SK-N-SH (cell line): ENCODE data around the gene SRF. TPM values are rescaled to one million over a fixed set of nuclear protein-coding genes. Genes with fewer than 3 reads are reported as not detected.

ENCODE experiments used
- CTCF ChIA-PET: fragments of 300-600, 350-600 bp; formaldehyde crosslinking; extraction: SDS; loops from one replicate; lab custom pipeline; 2021; lab: Yijun Ruan, JAX
- POLR2A ChIA-PET: fragments of 350-600 bp; sonication (Branson Sonifier 250); formaldehyde crosslinking; extraction: SDS; loops from one replicate; lab custom pipeline; 2020; ENCODE audit warnings: antibody characterized with exemption, inconsistent platforms; lab: Yijun Ruan, JAX
- DNase-seq: peaks from one replicate; pipeline ENCODE4 v3.0.0; 2012
- H2AFZ ChIP-seq: fragments of 200-600 bp; sonication (generic); 2 replicates; pipeline ENCODE4 v1.8.1; 2016; ENCODE audit warnings: antibody characterized with exemption, mild to moderate bottlenecking, low read depth
- H3F3A ChIP-seq: fragments of 200-600 bp; sonication (generic); replicated peaks from 2 replicates; pipeline ENCODE3; 2016; ENCODE audit warnings: antibody characterized with exemption, mild to moderate bottlenecking; ENCODE audit not compliant: insufficient read depth
- H3K27ac ChIP-seq, 2 experiments: fragments of 200-500 bp in 1 of 2; fragments of 200-600 bp in 1 of 2; sonication (Bioruptor generic) in 1 of 2; sonication (generic), shearing (Covaris generic) in 1 of 2; 2 replicates each; pipeline versions ENCODE4 v1.5.1 to v1.6.1; 2014 to 2016; ENCODE audit warnings: low read depth in 2 of 2, inconsistent platforms in 1 of 2, low read length in 1 of 2, mild to moderate bottlenecking in 1 of 2, mixed read lengths in 1 of 2
- H3K27me3 ChIP-seq: fragments of 200-600 bp; sonication (generic), shearing (Covaris generic); 2 replicates; pipeline ENCODE4 v1.6.1; 2016; ENCODE audit warnings: mixed run types; ENCODE audit not compliant: insufficient read depth
- H3K36me3 ChIP-seq, 2 experiments: fragments of 200-500 bp in 1 of 2; fragments of 200-600 bp in 1 of 2; sonication (Bioruptor generic) in 1 of 2; sonication (generic) in 1 of 2; replicated peaks in 1 of 2; 2 replicates each; pipeline versions ENCODE3 to v1.5.1; 2014 to 2016; ENCODE audit warnings: low read length in 1 of 2, mild to moderate bottlenecking in 1 of 2; ENCODE audit not compliant: insufficient read depth in 2 of 2, control insufficient read depth in 1 of 2
- H3K4me1 ChIP-seq, 2 experiments: fragments of 200-500 bp in 1 of 2; fragments of 200-600 bp in 1 of 2; sonication (Bioruptor generic) in 1 of 2; sonication (generic), shearing (Covaris generic) in 1 of 2; 2 replicates each; pipeline versions ENCODE4 v1.5.1 to v1.6.1; 2014 to 2016; ENCODE audit warnings: low read depth in 1 of 2, low read length in 1 of 2, mixed run types in 1 of 2; ENCODE audit not compliant: insufficient read depth in 2 of 2, control insufficient read depth in 1 of 2
- H3K4me2 ChIP-seq: fragments of 200-600 bp; sonication (generic), shearing (Covaris generic); 2 replicates; pipeline ENCODE4 v1.6.1; 2017; ENCODE audit warnings: mixed run types
- H3K4me3 ChIP-seq, 2 experiments: fragments of 200-500 bp in 1 of 2; fragments of 200-600 bp in 1 of 2; sonication (Bioruptor generic) in 1 of 2; sonication (generic), shearing (Covaris generic) in 1 of 2; 2 replicates each; pipeline versions ENCODE4 v1.5.1 to v1.8.1; 2014 to 2016; ENCODE audit warnings: low read depth in 2 of 2, inconsistent platforms in 1 of 2, low read length in 1 of 2, mild to moderate bottlenecking in 1 of 2, mixed read lengths in 1 of 2, moderate library complexity in 1 of 2
- H3K79me2 ChIP-seq: fragments of 200-600 bp; sonication (generic); 2 replicates; pipeline ENCODE4 v1.8.1; 2017; ENCODE audit warnings: mild to moderate bottlenecking; ENCODE audit not compliant: insufficient read depth
- H3K9ac ChIP-seq: fragments of 200-600 bp; sonication (generic); 2 replicates; pipeline ENCODE4 v1.6.1; 2017; ENCODE audit warnings: mixed run types
- H3K9me2 ChIP-seq: fragments of 200-600 bp; sonication (generic); 2 replicates; pipeline ENCODE4 v1.6.1; 2017; ENCODE audit warnings: mixed run types
- H3K9me3 ChIP-seq: fragments of 200-600 bp; sonication (generic); 2 replicates; pipeline ENCODE4 v1.6.1; 2017; ENCODE audit warnings: mixed run types, mild to moderate bottlenecking, moderate library complexity
- H4K20me1 ChIP-seq: fragments of 200-600 bp; sonication (generic); 2 replicates; pipeline ENCODE4 v1.6.1; 2017; ENCODE audit warnings: mild to moderate bottlenecking, mixed run types; ENCODE audit not compliant: insufficient read depth
- ELF1 ChIP-seq: IDR thresholded peaks from 2 replicates; pipeline ENCODE4 v1.4.0; 2012
- EP300 ChIP-seq, 2 experiments: IDR thresholded peaks; 2 replicates each; pipeline versions ENCODE4 v1.4.0 to v1.6.1; 2012; ENCODE audit warnings: borderline replicate concordance in 1 of 2, low read depth in 1 of 2, low read length in 1 of 2
- FOSL2 ChIP-seq: IDR thresholded peaks from 2 replicates; pipeline ENCODE4 v1.4.0; 2012; ENCODE audit warnings: low read depth, mild to moderate bottlenecking, moderate library complexity, borderline replicate concordance
- FOXJ3 ChIP-seq: sonication (generic); formaldehyde crosslinking; IDR thresholded peaks from 2 replicates; pipeline ENCODE4 v1.5.1; 2020; ENCODE audit warnings: mild to moderate bottlenecking, missing genetic modification reagents
- MEF2A ChIP-seq: IDR thresholded peaks from 2 replicates; pipeline ENCODE4 v1.4.0; 2012; ENCODE audit warnings: low read depth, borderline replicate concordance
- MXI1 ChIP-seq: IDR thresholded peaks from 2 replicates; pipeline ENCODE4 v1.6.1; 2012; ENCODE audit warnings: mild to moderate bottlenecking, low read depth, low read length, improper control_type of control experiment
- NFIC ChIP-seq: IDR thresholded peaks from 2 replicates; pipeline ENCODE4 v1.4.0; 2012; ENCODE audit warnings: borderline replicate concordance
- RAD21 ChIP-seq: IDR thresholded peaks from 2 replicates; pipeline ENCODE4 v1.6.1; 2012; ENCODE audit warnings: mild to moderate bottlenecking, low read length
- RFX5 ChIP-seq: IDR thresholded peaks from 2 replicates; pipeline ENCODE4 v1.6.1; 2012; ENCODE audit warnings: mild to moderate bottlenecking, improper control_type of control experiment, low read length
- SIN3A ChIP-seq: IDR thresholded peaks from 2 replicates; pipeline ENCODE4 v1.6.1; 2012; ENCODE audit warnings: low read depth, mild to moderate bottlenecking, low read length, moderate library complexity, borderline replicate concordance
- TAF1 ChIP-seq: IDR thresholded peaks from 2 replicates; pipeline ENCODE4 v1.6.1; 2012; ENCODE audit warnings: low read depth, mild to moderate bottlenecking, low read length, moderate library complexity, borderline replicate concordance
- TCF12 ChIP-seq: IDR thresholded peaks from 2 replicates; pipeline ENCODE4 v1.4.0; 2012
- TEAD4 ChIP-seq: IDR thresholded peaks from 2 replicates; pipeline ENCODE4 v1.4.0; 2012; ENCODE audit warnings: mild to moderate bottlenecking, borderline replicate concordance; ENCODE audit not compliant: insufficient read depth
- WGBS: methylation state at CpG from one replicate; pipeline ENCODE4 v1.1.6; 2017; ENCODE audit warnings: low lambda C conversion rate; 5-methylcytosine and 5-hydroxymethylcytosine counted together
- polyA plus RNA-seq, 3 experiments: library from polyadenylated mRNA; depleted of rRNA; stranded (reverse); fragments of >200 nt; gene quantifications; 2 replicates each; pipeline ENCODE4 v1.2.3, GENCODE V29; 2012
- TF ChIP-seq, protein P1 (sequence below): IDR thresholded peaks from 2 replicates; pipeline ENCODE4 v1.6.1; 2012; ENCODE audit warnings: mild to moderate bottlenecking, low read depth, low read length, moderate library complexity
- TF ChIP-seq, protein P2 (sequence below): IDR thresholded peaks from 2 replicates; pipeline ENCODE4; 2012
- TF ChIP-seq, protein P3 (sequence below): fragments of 200-600 bp; sonication (generic); IDR thresholded peaks from 2 replicates; pipeline ENCODE4 v1.6.1; 2017; ENCODE audit warnings: antibody characterized with exemption, mild to moderate bottlenecking, moderate library complexity

The SRF gene
- polyA plus RNA-seq, 1 of the 3 experiments (the other 2 are of a cell fraction): 31.7 TPM

DNA sequence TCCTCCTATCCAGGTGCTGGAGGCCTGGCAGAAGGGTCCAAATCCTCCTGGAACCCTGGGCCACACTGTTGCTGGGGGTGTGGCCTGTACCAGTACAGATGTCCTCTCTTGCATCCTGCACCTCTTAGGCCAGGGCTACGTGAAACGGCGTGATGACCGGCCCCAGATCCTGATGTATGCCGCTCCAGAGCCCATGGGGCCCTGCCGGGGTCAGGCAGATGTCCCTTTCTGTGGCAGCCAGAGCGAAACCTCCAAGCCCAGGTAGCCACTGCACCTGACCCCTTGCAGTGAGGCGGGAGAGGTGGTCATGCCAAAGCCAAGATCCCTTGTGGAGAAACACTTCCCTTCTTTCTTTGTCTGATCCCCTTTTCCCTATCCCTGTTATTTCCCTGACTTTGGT lies 44.0 kb downstream of the SRF start:
- Histone ChIP-seq H3K4me3 (no peak overlapping the region), H3K27me3 (no peaks in the 10 kb centered on the region), H3K36me3 (peaks cover 12 to 39% of the 10 kb centered on the region in 2 experiments), H3K79me2 (no peaks in the 10 kb centered on the region), H3F3A (peaks cover 2% of the 10 kb centered on the region), H3K9me2 (no peaks in the 10 kb centered on the region), H3K4me1 (no peaks in the 10 kb centered on the region), H3K27ac (no peak overlapping the region), H3K9ac (no peak overlapping the region), H3K9me3 (no peaks in the 10 kb centered on the region), H2AFZ (no peak overlapping the region), H4K20me1 (no peaks in the 10 kb centered on the region), H3K4me2 (no peak overlapping the region)
- 100% methylated on average over 3 of the region's 8 CpGs for WGBS
- ChIA-PET CTCF (no interaction called here), POLR2A (interaction anchor here (0.6 kb wide), 1 partner anchor 31 kb away, joined by 3 read pairs; no protein-coding TSS in a partner anchor)
- DNase-seq: no peak
- TF ChIP-seq FOSL2 (no peak), TCF12 (no peak), SIN3A (no peak), FOXJ3 (CRISPR knock-in tag) (no peak), ELF1 (no peak), TEAD4 (no peak)
- TF ChIP-seq, protein P1, sequence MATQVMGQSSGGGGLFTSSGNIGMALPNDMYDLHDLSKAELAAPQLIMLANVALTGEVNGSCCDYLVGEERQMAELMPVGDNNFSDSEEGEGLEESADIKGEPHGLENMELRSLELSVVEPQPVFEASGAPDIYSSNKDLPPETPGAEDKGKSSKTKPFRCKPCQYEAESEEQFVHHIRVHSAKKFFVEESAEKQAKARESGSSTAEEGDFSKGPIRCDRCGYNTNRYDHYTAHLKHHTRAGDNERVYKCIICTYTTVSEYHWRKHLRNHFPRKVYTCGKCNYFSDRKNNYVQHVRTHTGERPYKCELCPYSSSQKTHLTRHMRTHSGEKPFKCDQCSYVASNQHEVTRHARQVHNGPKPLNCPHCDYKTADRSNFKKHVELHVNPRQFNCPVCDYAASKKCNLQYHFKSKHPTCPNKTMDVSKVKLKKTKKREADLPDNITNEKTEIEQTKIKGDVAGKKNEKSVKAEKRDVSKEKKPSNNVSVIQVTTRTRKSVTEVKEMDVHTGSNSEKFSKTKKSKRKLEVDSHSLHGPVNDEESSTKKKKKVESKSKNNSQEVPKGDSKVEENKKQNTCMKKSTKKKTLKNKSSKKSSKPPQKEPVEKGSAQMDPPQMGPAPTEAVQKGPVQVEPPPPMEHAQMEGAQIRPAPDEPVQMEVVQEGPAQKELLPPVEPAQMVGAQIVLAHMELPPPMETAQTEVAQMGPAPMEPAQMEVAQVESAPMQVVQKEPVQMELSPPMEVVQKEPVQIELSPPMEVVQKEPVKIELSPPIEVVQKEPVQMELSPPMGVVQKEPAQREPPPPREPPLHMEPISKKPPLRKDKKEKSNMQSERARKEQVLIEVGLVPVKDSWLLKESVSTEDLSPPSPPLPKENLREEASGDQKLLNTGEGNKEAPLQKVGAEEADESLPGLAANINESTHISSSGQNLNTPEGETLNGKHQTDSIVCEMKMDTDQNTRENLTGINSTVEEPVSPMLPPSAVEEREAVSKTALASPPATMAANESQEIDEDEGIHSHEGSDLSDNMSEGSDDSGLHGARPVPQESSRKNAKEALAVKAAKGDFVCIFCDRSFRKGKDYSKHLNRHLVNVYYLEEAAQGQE: no peak
- TF ChIP-seq, protein P2, sequence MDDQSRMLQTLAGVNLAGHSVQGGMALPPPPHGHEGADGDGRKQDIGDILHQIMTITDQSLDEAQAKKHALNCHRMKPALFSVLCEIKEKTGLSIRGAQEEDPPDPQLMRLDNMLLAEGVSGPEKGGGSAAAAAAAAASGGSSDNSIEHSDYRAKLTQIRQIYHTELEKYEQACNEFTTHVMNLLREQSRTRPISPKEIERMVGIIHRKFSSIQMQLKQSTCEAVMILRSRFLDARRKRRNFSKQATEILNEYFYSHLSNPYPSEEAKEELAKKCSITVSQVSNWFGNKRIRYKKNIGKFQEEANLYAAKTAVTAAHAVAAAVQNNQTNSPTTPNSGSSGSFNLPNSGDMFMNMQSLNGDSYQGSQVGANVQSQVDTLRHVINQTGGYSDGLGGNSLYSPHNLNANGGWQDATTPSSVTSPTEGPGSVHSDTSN: no peak

DNA sequence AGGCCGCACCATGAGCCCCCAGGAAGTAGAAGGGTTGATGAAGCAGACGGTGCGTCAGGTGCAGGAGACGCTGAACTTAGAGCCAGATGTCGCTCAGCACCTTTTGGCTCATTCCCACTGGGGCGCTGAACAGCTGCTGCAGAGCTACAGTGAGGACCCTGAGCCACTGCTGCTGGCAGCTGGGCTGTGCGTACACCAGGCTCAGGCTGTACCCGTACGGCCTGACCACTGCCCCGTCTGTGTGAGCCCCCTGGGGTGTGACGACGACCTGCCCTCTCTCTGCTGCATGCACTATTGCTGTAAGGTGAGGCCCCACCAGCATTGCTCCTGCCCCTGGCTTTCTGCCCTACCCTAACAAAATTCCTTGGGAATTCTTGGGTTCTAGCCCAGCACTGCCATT lies 45.1 kb downstream of the SRF start:
- H3K9ac ChIP-seq: no peak overlapping the region
- ChIA-PET CTCF (interaction anchor here (1.3 kb wide), 1 partner anchor 13 kb away, joined by 9 read pairs; the partner anchor contains the start of gene DNPH1), POLR2A (no interaction called here)

More for the DNA sequence above, 45.1 kb downstream of the SRF start:
- Histone ChIP-seq H2AFZ (no peak overlapping the region), H3K79me2 (no peaks in the 10 kb centered on the region), H3K36me3 (peaks cover 10 to 48% of the 10 kb centered on the region in 2 experiments), H3K9me2 (no peaks in the 10 kb centered on the region), H3F3A (peaks cover 2% of the 10 kb centered on the region), H4K20me1 (no peaks in the 10 kb centered on the region), H3K4me1 (peaks cover 0 to under 1% of the 10 kb centered on the region in 2 experiments; a peak in 1 of 4 replicates), H3K27ac (no peak overlapping the region), H3K4me2 (no peak overlapping the region), H3K4me3 (no peak overlapping the region), H3K27me3 (no peaks in the 10 kb centered on the region), H3K9me3 (no peaks in the 10 kb centered on the region)
- no peak for DNase-seq
- no peak for TF ChIP-seq MEF2A
- TF ChIP-seq, protein P3, sequence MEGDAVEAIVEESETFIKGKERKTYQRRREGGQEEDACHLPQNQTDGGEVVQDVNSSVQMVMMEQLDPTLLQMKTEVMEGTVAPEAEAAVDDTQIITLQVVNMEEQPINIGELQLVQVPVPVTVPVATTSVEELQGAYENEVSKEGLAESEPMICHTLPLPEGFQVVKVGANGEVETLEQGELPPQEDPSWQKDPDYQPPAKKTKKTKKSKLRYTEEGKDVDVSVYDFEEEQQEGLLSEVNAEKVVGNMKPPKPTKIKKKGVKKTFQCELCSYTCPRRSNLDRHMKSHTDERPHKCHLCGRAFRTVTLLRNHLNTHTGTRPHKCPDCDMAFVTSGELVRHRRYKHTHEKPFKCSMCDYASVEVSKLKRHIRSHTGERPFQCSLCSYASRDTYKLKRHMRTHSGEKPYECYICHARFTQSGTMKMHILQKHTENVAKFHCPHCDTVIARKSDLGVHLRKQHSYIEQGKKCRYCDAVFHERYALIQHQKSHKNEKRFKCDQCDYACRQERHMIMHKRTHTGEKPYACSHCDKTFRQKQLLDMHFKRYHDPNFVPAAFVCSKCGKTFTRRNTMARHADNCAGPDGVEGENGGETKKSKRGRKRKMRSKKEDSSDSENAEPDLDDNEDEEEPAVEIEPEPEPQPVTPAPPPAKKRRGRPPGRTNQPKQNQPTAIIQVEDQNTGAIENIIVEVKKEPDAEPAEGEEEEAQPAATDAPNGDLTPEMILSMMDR: no peak
- no peak for TF ChIP-seq TEAD4
- no peak for TF ChIP-seq EP300 (IDR thresholded peaks at IDR 0.05; ENCODE audit: borderline replicate concordance in 1 of 2, low read depth in 1 of 2, low read length in 1 of 2)
- no peak for TF ChIP-seq MXI1
- TF ChIP-seq RFX5: no peak
- TF ChIP-seq SIN3A: no peak
- TF ChIP-seq RAD21: no peak
- TF ChIP-seq NFIC: no peak
- TF ChIP-seq TAF1: no peak
- 93% methylated on average over 3 of the region's 12 CpGs for WGBS
